Measurements from ENCODE around the gene ITGA1. TPM values are rescaled to one million over a fixed set of nuclear protein-coding genes. Genes with fewer than 3 reads are reported as not detected.
A peak's percentile ranks its signal among the peaks of the same experiment; 100 is the strongest.

Gene ITGA1
- total RNA-seq, 1 donor: 104 TPM

GRCh38 chr5:52906343-52906742 lies 118.6 kb downstream of the ITGA1 start:
- H3K4me3 ChIP-seq (ENCODE audit: low read depth, low read length): no peak overlapping the region
- no peak for DNase-seq (ENCODE audit: low read depth)
- TF ChIP-seq, protein P1, sequence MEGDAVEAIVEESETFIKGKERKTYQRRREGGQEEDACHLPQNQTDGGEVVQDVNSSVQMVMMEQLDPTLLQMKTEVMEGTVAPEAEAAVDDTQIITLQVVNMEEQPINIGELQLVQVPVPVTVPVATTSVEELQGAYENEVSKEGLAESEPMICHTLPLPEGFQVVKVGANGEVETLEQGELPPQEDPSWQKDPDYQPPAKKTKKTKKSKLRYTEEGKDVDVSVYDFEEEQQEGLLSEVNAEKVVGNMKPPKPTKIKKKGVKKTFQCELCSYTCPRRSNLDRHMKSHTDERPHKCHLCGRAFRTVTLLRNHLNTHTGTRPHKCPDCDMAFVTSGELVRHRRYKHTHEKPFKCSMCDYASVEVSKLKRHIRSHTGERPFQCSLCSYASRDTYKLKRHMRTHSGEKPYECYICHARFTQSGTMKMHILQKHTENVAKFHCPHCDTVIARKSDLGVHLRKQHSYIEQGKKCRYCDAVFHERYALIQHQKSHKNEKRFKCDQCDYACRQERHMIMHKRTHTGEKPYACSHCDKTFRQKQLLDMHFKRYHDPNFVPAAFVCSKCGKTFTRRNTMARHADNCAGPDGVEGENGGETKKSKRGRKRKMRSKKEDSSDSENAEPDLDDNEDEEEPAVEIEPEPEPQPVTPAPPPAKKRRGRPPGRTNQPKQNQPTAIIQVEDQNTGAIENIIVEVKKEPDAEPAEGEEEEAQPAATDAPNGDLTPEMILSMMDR (IDR thresholded peaks at IDR 0.05; ENCODE audit: insufficient read depth, low read depth, low read length): no peak

- DNase-seq (ENCODE audit: low read depth): no peak
- TF ChIP-seq, protein P1 (IDR thresholded peaks at IDR 0.05; ENCODE audit: insufficient read depth, low read depth, low read length): no peak
- no peak overlapping the region for H3K4me3 ChIP-seq (ENCODE audit: low read depth, low read length)
Measured at GRCh38 chr5:52906845-52907244, 119.1 kb downstream of the ITGA1 start.

DNA sequence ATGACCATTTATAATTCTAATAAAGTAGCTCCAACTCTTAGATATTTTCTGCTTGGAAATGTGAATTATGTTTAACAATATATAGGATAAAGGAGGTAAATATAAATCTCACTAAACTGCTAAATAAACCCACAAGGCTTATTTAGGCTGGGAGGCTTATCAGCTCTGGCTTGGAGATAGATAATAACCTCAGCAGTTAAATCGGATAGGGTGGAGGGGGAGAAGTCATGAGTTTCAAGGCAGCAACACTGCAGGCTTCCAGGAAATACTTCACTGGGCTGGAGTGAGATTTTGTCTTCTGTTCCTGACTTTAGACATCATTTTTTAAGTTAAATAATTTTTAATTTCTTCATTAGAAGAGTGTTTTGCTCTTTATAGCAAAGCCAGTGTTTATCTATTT lies 121.5 kb downstream of the ITGA1 start:
- TF ChIP-seq, protein P1 (IDR thresholded peaks at IDR 0.05; ENCODE audit: insufficient read depth, low read depth, low read length): no peak
- peak; percentile 85 for DNase-seq (ENCODE audit: low read depth)

DNA sequence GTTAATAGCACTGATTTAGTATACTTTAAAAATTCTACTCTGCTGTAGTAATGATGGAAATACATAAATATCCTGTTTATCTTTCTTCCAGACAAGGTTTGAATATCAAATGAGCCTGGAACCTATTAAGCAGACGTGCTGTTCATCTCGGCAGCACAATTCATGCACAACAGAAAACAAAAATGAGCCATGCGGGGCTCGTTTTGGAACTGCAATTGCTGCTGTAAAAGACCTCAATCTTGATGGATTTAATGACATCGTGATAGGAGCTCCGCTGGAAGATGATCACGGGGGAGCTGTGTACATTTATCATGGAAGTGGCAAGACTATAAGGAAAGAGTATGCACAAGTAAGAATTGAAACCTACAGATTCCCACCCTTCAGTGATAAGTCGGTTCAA lies 122.4 kb downstream of the ITGA1 start:
- peak; percentile 14 for DNase-seq (ENCODE audit: low read depth)
- TF ChIP-seq, protein P1 (IDR thresholded peaks at IDR 0.05; ENCODE audit: insufficient read depth, low read depth, low read length): no peak
- no peak overlapping the region for H3K4me3 ChIP-seq (ENCODE audit: low read depth, low read length)

More for the DNA sequence above, 121.5 kb downstream of the ITGA1 start:
- H3K4me3 ChIP-seq (ENCODE audit: low read depth, low read length): no peak overlapping the region

- TF ChIP-seq, protein P1 (IDR thresholded peaks at IDR 0.05; ENCODE audit: insufficient read depth, low read depth, low read length): peak; percentile 60
- peak; percentile 85 for DNase-seq (ENCODE audit: low read depth)
- H3K4me3 ChIP-seq (ENCODE audit: low read depth, low read length): peak overlapping the region; percentile 33
Measured at GRCh38 chr5:52915176-52915875, 127.6 kb downstream of the ITGA1 start.

GRCh38 chr5:52920929-52921328 lies 133.2 kb downstream of the ITGA1 start:
- no peak overlapping the region for H3K4me3 ChIP-seq (ENCODE audit: low read depth, low read length)
- TF ChIP-seq, protein P1 (IDR thresholded peaks at IDR 0.05; ENCODE audit: insufficient read depth, low read depth, low read length): no peak
- peak; percentile 32 for DNase-seq (ENCODE audit: low read depth)

- TF ChIP-seq, protein P1 (IDR thresholded peaks at IDR 0.05; ENCODE audit: insufficient read depth, low read depth, low read length): no peak
- H3K4me3 ChIP-seq (ENCODE audit: low read depth, low read length): no peak overlapping the region
- DNase-seq (ENCODE audit: low read depth): peak; percentile 80
Measured at GRCh38 chr5:52922384-52922783, 134.7 kb downstream of the ITGA1 start.

Data from fibroblast of villous mesenchyme (primary cell).